Fibroblast of lung (primary cell): ENCODE data around the gene PIK3CA.
"Not testable (repeated sequence)": the region's sequence is repeated elsewhere in the genome, so short reads cannot be mapped to it uniquely, and the experiment has no call there.

Experiments
- EZH2 ChIP-seq: IDR thresholded peaks from 2 replicates; pipeline ENCODE4 v1.5.1; 2012; ENCODE audit warnings: low read length, control low read depth, mild to moderate bottlenecking; ENCODE audit errors: missing control alignments
- TF ChIP-seq, protein P1 (sequence below), 2 donors: IDR thresholded peaks in 1 of 2; conservative IDR thresholded peaks in 1 of 2; 1 replicate in 1 of 2; 2 replicates in 1 of 2; pipeline ENCODE4 v1.5.1; 2011 to 2012; ENCODE audit warnings: low read length in 2 of 2, control low read depth in 1 of 2, inconsistent platforms in 1 of 2, low read depth in 1 of 2, mild to moderate bottlenecking in 1 of 2

GRCh38 chr3:179274434-179274833 is 126.3 kb downstream of the PIK3CA start:
- TF ChIP-seq, protein P1, sequence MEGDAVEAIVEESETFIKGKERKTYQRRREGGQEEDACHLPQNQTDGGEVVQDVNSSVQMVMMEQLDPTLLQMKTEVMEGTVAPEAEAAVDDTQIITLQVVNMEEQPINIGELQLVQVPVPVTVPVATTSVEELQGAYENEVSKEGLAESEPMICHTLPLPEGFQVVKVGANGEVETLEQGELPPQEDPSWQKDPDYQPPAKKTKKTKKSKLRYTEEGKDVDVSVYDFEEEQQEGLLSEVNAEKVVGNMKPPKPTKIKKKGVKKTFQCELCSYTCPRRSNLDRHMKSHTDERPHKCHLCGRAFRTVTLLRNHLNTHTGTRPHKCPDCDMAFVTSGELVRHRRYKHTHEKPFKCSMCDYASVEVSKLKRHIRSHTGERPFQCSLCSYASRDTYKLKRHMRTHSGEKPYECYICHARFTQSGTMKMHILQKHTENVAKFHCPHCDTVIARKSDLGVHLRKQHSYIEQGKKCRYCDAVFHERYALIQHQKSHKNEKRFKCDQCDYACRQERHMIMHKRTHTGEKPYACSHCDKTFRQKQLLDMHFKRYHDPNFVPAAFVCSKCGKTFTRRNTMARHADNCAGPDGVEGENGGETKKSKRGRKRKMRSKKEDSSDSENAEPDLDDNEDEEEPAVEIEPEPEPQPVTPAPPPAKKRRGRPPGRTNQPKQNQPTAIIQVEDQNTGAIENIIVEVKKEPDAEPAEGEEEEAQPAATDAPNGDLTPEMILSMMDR (conservative IDR thresholded peaks at IDR 0.05 in 1 of 2, IDR thresholded peaks at IDR 0.05 in 1 of 2; ENCODE audit: low read depth in 1 of 2, low read length in 2 of 2), result not testable (repeated sequence)
- TF ChIP-seq EZH2, result not testable (repeated sequence)
